Activated effector memory CD4-positive, alpha-beta T cell treated with anti-CD3 and anti-CD28 coated beads, Interleukin-2, amount 50 U/mL, for 16 hours (primary cell): Measurements from ENCODE around the gene NOSIP.
A peak's percentile ranks its signal among the peaks of the same experiment; 100 is the strongest.
"Not testable (repeated sequence)": the region's sequence is repeated elsewhere in the genome, so short reads cannot be mapped to it uniquely, and the experiment has no call there.

Source experiments
- DNase-seq: peaks from one replicate; pipeline ENCODE4 v3.0.0-alpha.2; 2020

Gene NOSIP

DNA sequence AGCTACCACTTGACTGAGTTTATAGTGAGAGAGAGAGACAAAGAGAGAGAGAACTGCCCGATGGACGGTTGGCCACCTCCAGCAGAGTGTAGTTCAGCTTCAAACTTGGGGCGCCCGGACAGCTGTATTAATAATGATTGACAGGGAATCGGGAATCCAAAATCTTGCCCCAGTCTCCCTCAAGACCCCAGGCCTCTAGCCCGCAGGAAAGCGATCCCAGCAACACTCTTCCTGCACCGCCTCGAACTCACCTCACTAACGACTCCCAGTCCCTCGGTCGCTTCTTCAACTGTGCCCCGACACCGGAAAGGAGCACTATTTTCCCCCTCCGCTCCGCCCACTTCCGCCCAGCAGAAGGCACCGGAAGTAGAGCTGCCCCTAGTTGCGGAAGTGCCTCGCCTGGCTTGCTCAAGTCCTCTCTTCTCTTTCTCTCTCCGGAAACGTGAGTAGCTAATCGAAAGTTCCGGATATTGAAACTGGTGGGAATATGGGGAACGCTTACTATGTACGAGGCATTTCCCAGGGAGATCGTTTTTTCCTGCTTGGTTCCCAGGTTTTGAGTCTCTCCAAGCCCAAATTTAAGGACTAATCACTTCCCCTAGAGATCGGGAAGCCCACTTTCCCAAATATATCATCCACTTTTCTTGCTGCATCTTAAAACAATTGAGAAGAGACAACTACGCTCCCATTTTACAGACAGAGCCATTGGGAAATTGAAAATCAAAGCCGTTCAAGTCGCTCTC is at the start of gene NOSIP:
Gene NOSIP (minus strand): TSS at position 293 of the 743 bp plus-strand sequence. CDS start 19,865 bp downstream, outside the sequence.
- peak; percentile 98 for DNase-seq

DNA sequence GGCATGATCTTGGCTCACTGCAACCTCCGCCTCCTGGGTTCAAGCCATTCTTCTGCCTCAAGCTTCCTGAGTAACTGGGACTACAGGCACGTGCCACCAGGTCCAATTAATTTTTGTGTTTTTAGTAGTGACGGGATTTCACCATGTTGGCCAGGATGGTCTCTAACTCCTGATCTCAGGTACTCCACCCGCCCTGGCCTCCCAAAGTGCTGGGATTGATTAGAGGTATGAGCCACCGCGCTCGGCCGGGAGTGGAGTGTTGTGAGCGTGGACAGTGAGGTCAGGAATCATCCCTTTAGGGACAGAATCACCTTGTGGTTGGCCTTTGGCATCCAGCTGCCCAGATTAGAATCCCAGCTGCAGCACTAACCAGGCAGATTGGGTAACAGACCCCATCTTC is 49.3 kb upstream of the NOSIP start:
- no peak for DNase-seq

- DNase-seq, result no peak
Measured at GRCh38 chr19:49626226-49626625, 45.9 kb upstream of the NOSIP start.

DNA sequence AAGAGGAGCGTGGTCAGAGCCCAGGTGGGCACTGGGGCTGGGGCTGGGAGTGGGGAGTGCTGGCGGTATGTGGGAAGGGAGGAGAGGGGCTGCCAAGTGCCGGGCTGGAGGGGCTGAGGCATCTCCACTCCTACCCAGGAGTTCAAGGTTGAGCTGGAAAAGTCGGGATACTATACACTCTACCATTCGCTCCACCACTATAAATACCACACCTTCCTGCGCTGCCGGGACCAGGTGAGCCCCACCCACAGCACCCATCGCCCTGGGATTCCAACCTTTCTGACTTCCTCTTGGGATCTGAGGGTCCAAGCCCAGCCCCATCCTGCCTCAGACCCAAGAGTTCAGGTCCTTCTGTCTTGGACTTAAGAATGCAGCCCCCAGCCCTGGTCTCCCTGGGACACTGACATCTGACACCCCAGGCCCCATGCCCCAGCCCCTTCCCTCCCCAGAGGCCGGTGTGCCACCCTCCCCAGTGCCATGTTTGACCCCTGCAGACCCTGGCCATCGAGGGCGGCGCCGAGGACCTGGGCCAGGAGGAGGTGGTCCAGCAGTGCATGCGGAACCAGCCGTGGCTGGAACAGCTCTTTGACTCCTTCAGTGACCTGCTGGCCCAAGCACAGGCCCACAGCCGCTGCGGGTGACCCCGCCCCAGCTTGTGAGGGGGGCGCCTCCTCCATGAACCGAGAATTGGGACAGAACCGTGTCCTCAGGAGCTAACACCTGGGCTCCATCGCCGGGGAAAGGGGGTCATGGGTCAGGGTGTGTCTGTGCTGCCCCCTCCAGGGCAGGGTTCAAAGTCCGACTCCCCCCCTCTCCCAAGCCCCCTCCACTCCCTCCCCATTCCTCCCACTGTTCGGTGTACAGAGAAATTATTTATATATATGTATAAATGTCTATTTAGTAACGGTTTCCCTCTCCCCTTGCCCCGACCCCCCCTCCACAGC is 44.9 kb upstream of the NOSIP start:
- no peak for DNase-seq

DNA sequence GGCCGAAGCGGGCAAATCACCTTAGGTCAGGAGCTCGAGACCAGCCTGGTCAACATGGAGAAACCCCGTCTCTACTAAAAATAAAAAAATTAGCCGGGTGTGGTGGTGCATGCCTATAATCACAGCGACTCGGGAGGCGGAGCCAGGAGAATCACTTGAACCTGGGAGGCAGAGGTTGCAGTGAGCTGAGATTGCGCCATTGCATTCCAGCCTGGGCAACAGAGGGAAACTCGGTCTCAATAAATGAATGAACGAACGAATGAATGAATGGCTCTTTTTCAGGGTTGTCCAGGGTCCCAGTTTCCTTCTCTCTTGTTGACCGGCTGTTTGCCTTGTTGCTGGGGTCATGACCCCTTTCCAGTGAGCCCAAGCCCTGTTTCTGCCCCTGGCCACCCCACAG is 37.5 kb upstream of the NOSIP start:
- DNase-seq, result not testable (repeated sequence)

DNA sequence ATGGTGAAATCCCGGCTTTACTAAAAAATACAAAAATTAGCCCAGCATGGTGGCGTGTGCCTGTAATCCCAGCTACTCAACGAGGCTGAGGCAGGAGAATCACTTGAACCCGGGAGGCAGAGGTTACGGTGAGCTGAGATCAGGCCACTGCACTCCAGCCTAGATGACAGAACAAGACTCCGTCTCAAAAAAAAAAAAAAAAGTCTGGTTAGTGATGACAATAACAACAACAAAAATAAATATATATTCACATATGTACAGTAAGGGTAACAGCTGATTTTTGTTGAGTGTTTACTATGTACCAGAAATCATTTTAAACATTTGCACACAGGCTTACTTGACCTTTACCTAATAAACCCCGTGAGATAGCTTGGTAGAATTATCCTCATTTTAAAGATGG is 36.6 kb upstream of the NOSIP start:
- DNase-seq, result no peak

DNA sequence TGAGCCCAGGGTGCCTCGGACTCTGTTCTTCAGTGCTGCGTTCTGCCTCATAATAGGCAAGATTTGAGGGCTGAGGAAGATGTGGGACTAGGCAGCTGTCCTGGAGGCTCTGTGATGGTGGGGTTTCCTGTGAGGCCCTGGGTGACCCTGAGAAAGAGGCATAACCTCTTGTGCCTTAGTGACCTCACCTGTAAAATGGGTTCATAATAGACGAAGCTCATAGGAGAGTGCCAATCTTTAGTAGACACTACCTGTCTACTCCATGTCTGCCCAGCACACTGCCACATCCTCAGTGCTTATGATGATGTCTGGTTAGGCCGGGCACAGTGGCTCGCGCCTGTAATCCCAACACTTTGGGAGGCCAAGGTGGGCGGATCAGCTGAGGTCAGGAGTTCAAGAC is 36.2 kb upstream of the NOSIP start:
- DNase-seq, result no peak

GRCh38 chr19:49615861-49616260 is 35.5 kb upstream of the NOSIP start:
- no peak for DNase-seq

DNA sequence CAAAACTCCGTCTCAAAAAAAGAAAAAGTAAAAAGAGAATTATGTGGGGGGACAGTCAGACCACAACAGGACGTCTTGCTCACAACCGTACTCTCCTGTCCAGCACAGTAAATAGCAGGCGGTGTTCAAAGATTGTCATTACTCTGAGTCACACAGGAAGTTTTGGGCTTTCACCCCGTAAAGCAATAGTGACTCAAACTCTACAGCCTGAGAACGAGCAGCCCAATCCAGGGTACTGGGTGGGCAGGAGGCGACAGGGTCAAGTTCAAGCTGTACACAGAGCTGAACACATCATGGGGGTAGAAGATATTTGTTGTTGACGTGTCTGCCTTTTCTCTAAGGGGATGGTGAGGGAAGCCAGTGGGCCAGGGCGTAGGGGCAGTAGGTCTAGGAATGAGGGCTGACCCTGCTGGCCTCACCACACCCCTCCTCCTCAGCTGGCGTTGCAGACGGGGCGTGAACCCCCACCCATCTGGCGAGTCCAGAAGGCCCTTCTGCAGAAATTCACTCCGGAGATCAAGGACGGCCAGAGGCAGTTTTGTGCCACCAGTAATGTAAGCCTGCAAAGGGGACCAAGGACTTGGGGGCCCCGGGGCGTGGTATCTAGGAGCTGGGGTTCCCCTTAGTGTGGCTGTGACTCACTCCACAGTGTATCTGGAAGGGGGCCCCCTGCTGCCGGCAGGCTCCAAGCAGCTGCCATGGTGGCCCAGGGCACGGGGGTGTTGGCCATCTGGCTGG is 33.9 kb upstream of the NOSIP start:
- DNase-seq, result no peak

DNA sequence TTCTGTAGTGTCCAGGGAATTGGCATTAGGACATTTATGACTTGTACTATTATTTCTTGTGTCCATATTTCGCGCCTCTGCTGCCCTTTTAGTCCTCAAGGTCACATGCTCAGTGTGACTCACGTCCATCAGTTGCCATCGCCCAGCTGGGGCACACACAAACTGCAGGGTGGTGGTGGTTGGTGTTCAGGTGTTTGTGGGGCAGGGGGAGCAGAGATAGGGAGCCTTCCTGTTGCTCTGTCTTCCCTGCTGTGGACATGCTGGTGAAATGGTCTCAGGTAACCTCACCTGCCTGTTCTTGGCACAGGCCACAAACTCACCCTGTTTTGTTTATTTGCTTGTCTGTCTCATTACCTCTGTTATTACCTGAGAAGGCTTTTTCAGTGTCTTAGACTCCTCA is 33.0 kb upstream of the NOSIP start:
- DNase-seq, result no peak

DNA sequence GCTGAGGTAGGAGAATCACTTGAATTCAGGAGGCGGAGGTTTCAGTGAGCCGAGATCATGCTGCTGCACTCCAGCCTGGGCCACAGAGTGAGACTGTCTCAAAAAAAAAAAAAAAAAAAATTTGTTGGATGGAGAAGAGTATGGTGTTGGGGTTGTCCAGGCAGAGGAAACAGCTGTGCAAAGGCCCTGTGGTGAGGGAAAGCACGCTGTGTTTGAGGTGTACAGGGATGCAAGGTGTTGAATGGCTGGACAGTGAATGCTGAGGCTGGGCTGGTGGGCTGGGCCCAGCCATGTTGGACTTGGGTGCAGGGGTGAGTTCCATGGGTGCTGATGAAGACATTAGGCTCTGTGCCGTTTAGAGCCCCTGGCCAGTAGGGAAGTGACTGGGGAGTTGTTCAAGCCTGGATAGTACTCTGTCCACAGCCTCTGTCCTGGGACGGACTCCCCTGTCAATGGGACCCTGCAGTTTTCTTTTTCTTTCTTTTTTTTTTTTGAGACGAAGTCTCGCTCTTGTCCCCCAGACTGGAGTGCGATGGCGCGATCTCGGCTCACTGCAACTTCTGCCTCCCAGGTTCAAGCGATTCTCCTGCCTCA is 29.2 kb upstream of the NOSIP start:
- DNase-seq, result no peak

DNA sequence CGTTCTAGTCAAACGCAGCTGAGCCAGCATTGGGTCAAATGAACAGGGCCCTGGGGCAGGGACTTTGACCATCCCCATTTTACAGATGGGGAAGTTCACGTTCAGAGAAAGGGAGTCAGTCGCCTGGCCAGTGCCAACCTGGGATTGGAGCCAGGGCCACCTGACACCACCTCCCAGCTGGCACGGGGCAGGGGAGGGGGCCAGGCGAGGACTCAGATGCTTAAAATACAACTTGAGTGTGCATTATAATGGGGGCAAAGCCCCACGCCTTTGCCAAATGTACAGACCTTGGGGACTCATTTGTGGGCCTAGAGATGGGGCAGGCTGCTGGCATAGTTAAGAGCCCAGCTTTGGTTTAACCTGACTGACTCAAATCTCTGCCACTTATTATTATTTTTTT is 25.2 kb upstream of the NOSIP start:
- DNase-seq, result no peak

GRCh38 chr19:49602806-49603205 is 22.4 kb upstream of the NOSIP start:
- no peak for DNase-seq

GRCh38 chr19:49601482-49602038 is 21.2 kb upstream of the NOSIP start:
- no peak for DNase-seq

- DNase-seq, result no peak
Measured at GRCh38 chr19:49599378-49600295, 19.3 kb upstream of the NOSIP start.

DNA sequence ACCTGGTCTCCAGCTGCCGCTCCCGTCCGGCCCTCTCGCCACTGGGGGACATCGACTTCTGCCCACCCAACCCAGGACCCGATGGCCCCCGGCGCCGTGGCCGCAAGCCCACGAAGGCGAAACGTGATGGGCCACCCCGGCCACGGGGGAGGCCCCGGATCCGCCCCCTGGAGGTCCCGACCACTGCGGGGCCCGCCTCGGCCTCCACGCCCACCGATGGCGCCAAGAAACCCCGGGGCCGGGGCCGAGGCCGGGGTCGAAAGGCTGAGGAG is 17.3 kb upstream of the NOSIP start:
- DNase-seq, result no peak

- no peak for DNase-seq
Measured at GRCh38 chr19:49596954-49597702, 16.8 kb upstream of the NOSIP start.

- no peak for DNase-seq
Measured at GRCh38 chr19:49596407-49596806, 16.1 kb upstream of the NOSIP start.

GRCh38 chr19:49595819-49596404 is 15.6 kb upstream of the NOSIP start:
- DNase-seq, result no peak

DNA sequence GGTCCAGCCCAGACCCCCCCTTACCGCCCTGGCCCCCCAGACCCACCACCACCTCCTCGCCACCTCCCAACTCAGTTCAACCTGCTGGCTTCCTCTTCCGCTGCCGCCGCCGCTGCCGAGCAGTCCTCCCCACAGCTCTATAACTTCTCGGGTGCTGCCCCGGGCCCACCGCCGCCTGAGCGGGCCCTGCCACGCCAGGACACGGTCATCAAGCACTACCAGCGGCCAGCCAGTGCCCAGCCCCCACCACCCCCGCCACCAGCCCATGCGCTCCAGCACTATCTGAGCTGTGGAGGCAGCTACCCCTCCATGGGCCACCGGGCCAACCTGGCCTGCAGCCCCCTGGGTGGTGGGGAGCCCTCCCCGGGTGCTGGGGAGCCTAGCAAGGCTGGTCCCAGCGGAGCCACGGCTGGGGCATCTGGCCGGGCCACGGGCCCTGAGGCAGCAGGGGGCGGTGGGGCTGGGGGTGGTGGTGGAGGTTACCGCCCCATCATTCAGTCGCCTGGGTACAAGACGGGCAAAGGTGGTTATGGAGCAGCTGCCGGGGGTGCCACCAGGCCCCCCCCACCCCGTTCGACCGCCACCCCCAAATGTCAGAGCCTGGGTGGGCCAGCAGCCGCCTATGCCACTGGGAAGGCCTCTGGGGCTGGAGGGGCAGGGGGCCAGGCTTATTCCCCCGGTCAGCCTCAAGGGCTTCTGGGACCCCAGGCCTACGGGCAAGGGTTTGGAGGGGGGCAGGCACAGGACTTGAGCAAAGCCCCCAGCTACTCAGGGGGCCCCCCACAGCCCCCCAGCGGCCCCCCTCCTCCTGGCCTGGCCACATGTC is 14.8 kb upstream of the NOSIP start:
- no peak for DNase-seq
